Pons (tissue), 1 donor: Measurements from ENCODE around the gene KLHL21.
"Not testable (repeated sequence)": the region's sequence is repeated elsewhere in the genome, so short reads cannot be mapped to it uniquely, and the experiment has no call there.

Experiments
- DNase-seq: peaks from one replicate; pipeline ENCODE4 v3.0.0-alpha.2; 2016; ENCODE audit warnings: low spot score

KLHL21 gene

GRCh38 chr1:6624710-6625583 lies 22.3 kb upstream of the KLHL21 start, which contains the start of gene THAP3:
TSS of gene THAP3 (plus strand) at chr1:6624868. CDS start at chr1:6625219, 351 bp downstream.
- DNase-seq: peak; percentile 68

DNA sequence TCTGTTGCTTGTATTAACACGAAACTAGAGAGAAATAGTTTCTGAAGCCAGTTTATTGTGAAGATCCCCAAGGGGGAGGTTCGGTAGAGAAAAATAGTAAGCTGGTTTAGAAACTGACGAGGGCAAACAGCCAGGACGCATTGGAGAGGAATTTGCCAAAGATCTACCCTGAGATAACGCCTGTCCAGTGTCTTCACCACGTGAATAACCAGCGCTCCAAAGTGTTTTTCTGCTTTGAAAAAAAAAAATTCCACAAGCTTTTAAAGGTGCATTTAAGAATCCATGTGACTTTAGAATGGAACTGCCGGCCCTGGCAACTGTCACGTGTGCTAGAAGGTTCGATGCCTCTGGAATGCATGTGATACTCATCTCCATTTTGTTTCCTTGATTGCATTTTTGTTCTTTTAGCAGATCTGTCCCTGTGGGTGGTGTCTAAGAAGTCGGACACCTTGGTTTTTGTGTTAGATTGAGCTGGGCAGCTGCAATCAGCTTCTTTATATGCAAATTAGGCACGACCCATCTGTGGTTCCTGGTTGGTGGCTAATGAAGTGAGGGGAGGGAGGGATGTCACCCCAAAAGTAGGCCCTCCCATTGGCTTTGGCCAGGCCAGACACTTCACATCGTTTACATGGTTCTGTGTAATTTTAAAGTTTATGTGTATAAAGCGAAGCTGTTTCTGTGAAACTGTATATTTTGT lies 20.7 kb upstream of the KLHL21 start:
- DNase-seq: no peak

DNA sequence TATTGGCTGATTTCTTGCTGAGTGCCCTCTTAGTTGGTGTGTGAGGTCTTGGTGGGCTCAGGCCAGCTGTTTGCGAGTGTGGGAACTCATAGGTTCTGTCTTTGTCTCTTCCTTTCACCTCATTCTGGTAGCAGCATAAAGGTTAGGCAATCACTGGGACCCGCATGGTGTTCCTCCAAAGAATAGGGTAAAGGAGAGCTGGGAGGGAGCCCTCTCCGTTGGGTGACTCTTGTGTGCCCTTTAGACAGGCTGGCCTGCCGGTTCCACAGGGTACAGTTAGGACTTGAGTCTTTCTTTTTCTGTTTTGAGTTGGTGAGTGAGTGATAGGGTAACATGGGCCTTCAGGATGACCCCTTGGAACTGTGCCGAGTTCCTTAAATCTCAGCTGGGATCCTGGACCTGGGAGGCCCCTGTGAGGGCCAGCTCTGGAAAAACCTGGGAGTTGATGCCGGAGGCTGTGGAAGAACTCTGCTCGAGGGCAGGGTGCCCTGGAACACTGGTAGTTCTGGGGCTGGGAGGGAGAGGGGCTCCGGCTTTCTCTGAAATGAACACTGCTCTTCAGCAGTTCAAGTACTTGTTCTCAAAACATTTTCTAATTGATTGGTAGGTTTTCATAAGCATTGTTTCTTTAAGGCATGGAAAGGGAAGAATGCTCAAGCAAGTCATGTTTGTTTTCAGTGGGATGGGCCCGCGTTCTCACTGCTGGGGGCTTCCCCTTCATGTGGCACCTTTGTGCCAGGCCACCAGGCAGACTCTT lies 19.9 kb upstream of the KLHL21 start:
- no peak for DNase-seq

DNA sequence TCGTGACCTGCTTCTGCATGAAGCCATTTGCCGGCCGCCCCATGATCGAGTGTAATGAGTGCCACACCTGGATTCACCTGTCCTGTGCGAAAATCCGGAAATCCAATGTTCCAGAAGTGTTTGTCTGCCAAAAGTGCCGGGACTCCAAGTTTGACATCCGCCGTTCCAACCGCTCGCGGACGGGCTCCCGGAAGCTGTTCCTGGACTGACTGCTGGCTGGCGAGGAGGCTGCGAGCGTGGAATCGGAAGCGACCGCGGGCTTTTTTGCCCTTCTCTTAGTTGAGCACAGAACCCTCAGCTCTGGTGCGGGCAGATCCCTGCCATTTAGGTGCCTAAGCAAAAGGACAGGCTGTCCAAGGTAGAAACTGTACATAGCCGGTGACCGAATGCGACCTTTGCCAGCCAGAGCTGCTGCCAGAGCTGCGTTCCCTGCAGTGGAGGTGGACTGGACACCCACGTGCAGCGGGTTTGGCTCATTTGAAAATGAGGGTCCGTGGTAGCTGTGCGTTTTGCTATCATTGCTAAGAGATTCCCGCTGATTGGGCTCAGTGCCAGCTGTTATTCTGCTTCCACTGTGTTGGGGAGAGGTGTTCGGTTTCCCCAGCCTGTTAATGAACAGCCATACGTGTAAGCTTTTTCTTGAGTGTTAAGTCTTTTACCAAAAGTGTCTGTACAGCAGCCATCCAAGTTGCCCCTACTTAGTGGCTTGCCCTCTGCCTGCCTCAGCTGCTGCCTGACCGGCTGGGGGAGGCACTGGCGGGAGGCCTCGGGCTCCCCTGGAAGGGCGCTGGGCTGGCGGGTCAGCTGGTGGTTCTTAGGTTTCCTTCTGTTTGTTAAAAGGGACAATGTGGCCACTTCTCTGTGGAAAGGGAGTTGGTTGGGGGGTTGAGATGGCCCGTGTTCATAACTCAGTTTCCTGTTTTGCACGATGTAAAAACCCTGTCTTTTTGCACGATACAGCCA lies 19.0 kb upstream of the KLHL21 start:
- no peak for DNase-seq

DNA sequence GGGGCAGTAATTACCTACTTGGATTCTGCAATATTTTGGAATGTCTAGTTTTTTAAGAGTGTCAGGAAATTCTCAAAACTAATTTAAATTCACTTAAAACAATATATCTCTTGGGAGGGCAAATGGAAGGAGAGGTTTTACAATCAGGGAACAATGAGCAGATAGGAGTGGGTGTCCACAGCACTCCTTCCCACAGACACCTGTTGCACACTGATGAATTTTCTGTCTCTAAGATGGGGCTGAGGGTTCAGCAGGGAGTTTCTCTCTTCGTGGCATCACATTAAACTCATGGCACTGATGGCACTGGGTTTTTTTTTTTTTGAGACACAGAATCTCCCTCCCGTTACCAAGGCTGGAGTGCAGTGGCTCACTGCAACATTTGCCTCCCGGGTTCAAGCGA lies 16.4 kb upstream of the KLHL21 start:
- DNase-seq: no peak

DNA sequence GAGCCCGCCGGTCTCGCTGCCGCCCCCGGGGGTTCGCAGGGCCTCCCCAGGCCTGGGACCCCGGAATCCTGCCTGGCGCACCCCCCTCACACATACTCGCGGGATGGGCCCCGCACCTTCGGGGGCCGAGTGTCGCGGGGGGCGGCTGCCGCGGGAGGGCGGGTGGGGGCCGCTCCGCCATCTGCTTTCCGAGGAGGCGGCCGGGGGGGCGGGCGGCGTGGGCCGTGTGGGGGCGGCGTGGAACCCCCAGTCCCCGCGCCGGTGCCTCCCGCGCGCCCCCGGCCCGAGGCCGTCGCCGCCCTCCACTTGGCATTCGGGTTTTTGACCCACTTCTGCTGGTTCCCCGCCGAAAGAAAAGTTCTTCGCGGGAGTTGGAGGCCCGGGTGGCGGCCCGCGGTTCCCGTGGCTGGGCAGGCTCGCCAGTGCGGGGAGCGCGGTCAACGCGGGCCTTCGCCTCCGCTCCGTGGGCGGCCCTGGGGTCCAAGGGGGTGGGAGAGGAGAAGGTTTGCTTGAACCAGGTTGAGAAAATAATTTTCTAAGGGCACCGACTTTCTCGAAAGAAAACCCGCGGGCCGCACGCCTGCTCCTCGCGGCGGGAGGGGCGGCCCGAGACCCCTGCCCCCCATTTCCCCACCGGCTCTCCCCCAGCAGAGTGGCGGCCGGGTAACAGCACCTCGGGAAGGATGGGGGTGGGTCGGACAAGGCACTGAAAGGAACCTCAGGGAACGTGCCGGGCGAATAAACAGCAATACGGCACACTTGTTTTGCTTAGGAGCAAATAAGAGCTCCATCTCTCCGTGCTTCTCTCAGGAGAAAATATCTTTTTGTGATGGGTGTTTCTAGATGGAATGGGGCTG lies 12.5 kb upstream of the KLHL21 start:
- no peak for DNase-seq

DNA sequence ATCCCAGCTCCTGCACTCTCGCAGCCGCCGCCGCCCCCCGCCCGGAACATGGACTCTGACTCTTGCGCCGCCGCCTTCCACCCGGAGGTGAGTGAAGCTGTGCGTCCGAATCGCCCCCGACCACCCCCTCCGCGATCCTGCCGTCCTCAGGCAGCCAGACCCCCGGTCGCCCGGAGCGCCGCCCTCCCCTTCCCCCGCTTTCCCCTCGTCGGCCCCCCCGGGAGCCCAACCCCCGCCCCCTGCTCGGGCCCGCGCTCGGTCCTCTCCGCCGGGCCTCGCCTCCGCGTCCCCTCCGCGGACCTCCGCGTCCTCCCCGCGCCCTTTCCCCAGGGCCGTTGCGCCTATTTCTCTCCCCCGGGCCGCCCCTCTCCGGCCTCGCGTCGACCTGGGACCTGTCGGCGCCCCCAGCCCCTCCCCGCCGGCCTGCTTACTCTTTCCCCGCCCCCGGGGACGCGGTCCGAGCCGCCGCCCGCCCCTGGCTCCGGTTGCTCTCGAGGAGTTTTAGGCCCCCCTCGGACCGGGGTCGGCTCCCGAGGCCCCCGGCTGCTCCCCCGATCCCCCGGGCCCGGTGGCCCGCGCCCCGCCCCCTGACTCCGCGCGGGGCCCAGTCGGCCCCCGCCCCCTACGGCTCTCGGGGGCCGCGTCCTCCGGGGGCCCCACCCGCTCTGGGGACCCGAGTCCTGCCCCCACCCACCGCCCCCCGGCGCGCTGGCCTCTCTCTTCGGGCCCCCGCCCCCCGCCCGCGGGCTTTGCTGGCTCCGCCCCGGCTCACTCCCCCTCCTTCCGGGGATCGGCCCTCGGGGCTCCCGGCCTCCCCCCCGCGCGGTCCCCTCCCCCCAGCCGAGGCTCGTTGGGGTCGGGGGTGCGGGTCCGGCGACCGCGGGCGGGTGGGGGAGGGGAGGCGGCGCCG lies 11.6 kb upstream of the KLHL21 start:
- no peak for DNase-seq

DNA sequence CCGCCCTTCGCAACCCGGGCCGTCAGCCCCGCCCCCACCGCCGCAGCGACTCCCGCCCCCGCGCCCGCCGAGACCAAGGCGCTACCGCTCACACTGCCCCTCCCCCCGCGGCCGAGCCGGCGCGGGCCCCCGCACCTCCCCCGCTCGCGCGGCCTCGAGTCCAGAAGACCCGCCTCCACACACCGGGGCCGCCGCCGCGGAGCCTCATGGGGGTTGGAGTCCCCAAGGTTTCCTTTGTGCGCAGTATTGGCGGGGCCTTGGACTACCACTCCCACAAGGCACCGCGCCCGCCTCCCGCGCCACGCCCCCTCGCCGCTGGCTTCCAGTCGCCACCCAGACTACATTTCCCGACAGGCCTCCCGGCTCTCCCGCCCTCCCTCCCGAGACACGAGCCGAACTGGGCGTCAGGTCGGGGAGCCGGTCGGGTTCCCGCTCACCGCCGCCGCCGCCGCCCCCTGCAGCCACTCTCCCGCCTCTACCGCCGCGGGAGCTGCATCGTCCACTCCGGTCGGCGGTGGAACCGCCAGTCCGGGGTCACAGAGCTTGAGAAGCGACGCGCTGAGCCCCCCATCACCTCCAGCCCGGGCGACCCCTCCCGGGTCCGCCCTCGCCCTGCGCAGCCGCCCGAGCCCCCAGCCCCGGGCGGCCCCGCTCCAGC lies 10.8 kb upstream of the KLHL21 start, which contains the start of gene PHF13:
TSS of gene PHF13 (plus strand) at position 371 of the 658 bp plus-strand sequence. CDS start 336 bp downstream, outside the sequence.
- peak; percentile 98 for DNase-seq

- peak; percentile 44 for DNase-seq
Observed at GRCh38 chr1:6612641-6613360, 10.1 kb upstream of the KLHL21 start.

- peak; percentile 57 for DNase-seq
Observed at GRCh38 chr1:6603915-6604558, 1.4 kb upstream of the KLHL21 start.

DNA sequence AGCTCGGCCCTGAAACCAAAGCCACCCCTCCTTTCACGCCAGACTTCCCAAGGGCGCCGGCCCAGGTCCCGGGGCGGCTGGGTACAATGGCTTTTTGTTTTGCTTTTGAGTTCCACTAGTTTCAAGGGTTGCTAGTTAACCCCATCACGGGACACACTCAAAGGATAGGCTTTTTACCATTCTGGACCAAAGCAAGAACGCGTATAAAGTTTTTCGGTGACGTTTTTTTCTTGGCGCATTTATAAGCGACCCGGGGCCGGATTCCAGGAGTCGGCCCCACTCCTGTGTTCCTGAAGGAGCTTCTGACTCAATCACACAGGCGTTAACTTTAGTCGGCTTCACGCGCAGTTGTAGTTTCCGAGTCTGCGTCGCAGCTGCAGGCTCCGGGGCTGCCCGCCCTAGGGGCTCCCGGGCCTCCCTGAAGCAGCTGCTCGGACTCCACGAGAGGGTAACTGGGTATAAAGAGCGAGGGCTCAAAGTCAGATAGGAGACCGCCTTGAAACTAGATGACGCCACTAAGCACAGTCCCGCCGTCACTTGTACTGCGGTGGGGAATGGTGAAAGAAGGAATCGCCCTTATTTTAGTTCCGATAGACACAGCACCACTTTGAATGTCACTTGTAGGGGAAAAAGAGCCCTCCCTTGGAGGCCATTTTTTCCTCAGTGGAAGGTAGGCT lies 707 bp upstream of the KLHL21 start:
- DNase-seq: peak; percentile 91

DNA sequence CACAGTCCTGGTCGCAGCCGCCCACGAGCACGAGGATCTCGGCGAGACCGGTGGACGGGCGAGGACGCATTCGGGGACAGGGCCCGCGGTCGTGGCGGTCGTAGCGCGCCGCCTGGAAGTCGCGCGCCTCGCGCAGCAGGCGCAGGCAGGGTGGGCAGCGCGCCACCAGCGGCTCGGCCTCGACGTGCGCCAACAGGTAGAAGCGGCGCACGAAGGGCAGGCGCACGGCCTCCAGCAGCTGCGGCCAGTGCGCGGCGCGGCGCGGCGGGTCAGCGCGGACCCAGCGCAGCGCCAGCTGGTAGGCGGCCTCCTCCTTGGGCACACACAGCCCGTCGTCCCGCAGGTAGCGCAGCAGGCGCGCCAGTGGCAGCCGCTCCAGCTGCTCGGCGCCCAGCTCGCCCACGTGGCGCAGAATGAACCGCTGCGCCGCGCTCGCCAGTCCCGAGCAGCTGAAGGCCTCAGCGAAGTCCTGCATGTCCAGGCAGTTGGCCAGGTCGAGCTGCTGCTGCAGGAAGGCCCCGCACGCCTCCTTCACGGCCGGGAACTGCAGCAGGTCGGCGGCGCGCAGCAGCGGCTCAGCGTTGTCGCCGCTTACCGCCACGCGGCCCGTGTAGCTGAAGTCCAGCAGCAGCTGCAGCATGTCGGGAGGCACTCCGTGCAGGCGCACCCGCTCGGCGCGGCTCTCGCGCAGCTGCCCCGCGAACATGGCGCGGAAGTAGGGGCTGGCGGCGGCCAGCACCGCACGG lies 573 bp downstream of the KLHL21 start:
- no peak for DNase-seq

- DNase-seq: peak; percentile 91
Observed at GRCh38 chr1:6601049-6601922, 1.4 kb downstream of the KLHL21 start.

GRCh38 chr1:6600410-6601048 lies 2.1 kb downstream of the KLHL21 start:
- DNase-seq: no peak

GRCh38 chr1:6599991-6600390 lies 2.7 kb downstream of the KLHL21 start:
- DNase-seq: not testable (repeated sequence)
